ENCODE data around the gene INSYN1.

Gene INSYN1

GRCh38 chr15:73773428-73773827, 20.3 kb upstream of the INSYN1 start:
- H3K4me2 ChIP-seq (ENCODE audit: low read length) = no peak overlapping the region

GRCh38 chr15:73771385-73772045, 18.4 kb upstream of the INSYN1 start:
- TF ChIP-seq CTCF (IDR thresholded peaks at IDR 0.05) = no peak

More at GRCh38 chr15:73773428-73773827, 20.3 kb upstream of the INSYN1 start:
- no peaks in the 10 kb centered on the region for H3K27me3 ChIP-seq (ENCODE audit: control insufficient read depth, insufficient read depth, low read length)
- no peak for TF ChIP-seq CTCF (IDR thresholded peaks at IDR 0.05)
- no peaks in the 10 kb centered on the region for H3K79me2 ChIP-seq
- H3K4me1 ChIP-seq = no peaks in the 10 kb centered on the region
- H3K27ac ChIP-seq = no peak overlapping the region
- H3K36me3 ChIP-seq (ENCODE audit: control insufficient read depth, insufficient read depth, low read length) = no peaks in the 10 kb centered on the region
- H3K9me3 ChIP-seq (ENCODE audit: control insufficient read depth, low read length) = no peaks in the 10 kb centered on the region
- H3K4me3 ChIP-seq (ENCODE audit: low read depth, low read length) = no peak overlapping the region
- H2AFZ ChIP-seq = no peak overlapping the region
- no peak overlapping the region for H3K9ac ChIP-seq

GRCh38 chr15:73770050-73770449, 16.9 kb upstream of the INSYN1 start:
- H3K27ac ChIP-seq = no peak overlapping the region

More at GRCh38 chr15:73771385-73772045, 18.4 kb upstream of the INSYN1 start:
- Histone ChIP-seq H3K27me3 (ENCODE audit: control insufficient read depth, insufficient read depth, low read length) (no peaks in the 10 kb centered on the region), H2AFZ (no peak overlapping the region), H3K27ac (no peak overlapping the region), H3K79me2 (no peaks in the 10 kb centered on the region), H3K36me3 (ENCODE audit: control insufficient read depth, insufficient read depth, low read length) (no peaks in the 10 kb centered on the region), H3K9me3 (ENCODE audit: control insufficient read depth, low read length) (no peaks in the 10 kb centered on the region), H3K4me2 (ENCODE audit: low read length) (no peak overlapping the region), H3K4me1 (no peaks in the 10 kb centered on the region), H3K9ac (no peak overlapping the region), H3K4me3 (ENCODE audit: low read depth, low read length) (no peak overlapping the region)

GRCh38 chr15:73767806-73768501, 14.8 kb upstream of the INSYN1 start:
- no peaks in the 10 kb centered on the region for H3K4me1 ChIP-seq
- no peaks in the 10 kb centered on the region for H3K36me3 ChIP-seq (ENCODE audit: control insufficient read depth, insufficient read depth, low read length)
- no peak overlapping the region for H3K4me3 ChIP-seq (ENCODE audit: low read depth, low read length)
- no peak overlapping the region for H3K4me2 ChIP-seq (ENCODE audit: low read length)
- H2AFZ ChIP-seq = no peak overlapping the region
- no peaks in the 10 kb centered on the region for H3K9me3 ChIP-seq (ENCODE audit: control insufficient read depth, low read length)
- no peaks in the 10 kb centered on the region for H3K27me3 ChIP-seq (ENCODE audit: control insufficient read depth, insufficient read depth, low read length)
- no peak overlapping the region for H3K27ac ChIP-seq
- no peak for TF ChIP-seq CTCF (IDR thresholded peaks at IDR 0.05)
- no peak overlapping the region for H3K9ac ChIP-seq
- H3K79me2 ChIP-seq = no peaks in the 10 kb centered on the region

More at GRCh38 chr15:73770050-73770449, 16.9 kb upstream of the INSYN1 start:
- Histone ChIP-seq H3K4me2 (ENCODE audit: low read length) (no peak overlapping the region), H3K27me3 (ENCODE audit: control insufficient read depth, insufficient read depth, low read length) (no peaks in the 10 kb centered on the region), H3K36me3 (ENCODE audit: control insufficient read depth, insufficient read depth, low read length) (no peaks in the 10 kb centered on the region), H3K4me1 (no peaks in the 10 kb centered on the region), H2AFZ (no peak overlapping the region), H3K79me2 (no peaks in the 10 kb centered on the region), H3K4me3 (ENCODE audit: low read depth, low read length) (no peak overlapping the region), H3K9ac (no peak overlapping the region), H3K9me3 (ENCODE audit: control insufficient read depth, low read length) (no peaks in the 10 kb centered on the region)
- no peak for TF ChIP-seq CTCF (IDR thresholded peaks at IDR 0.05)

Measured in parathyroid adenoma (tissue), 2 donors.